ENCODE data around the gene GTPBP3.
A peak's percentile ranks its signal among the peaks of the same experiment; 100 is the strongest.

The GTPBP3 gene

GRCh38 chr19:17309198-17309964 is 28.0 kb upstream of the GTPBP3 start, which contains the start of gene DDA1:
DDA1 (plus strand) TSS chr19:17309563; CDS start chr19:17309655, 92 bp downstream.
- DNase-seq: peak; percentile 100

GRCh38 chr19:17309965-17310461 is 27.3 kb upstream of the GTPBP3 start:
- no peak for DNase-seq

GRCh38 chr19:17311455-17312188 is 25.7 kb upstream of the GTPBP3 start:
- no peak for DNase-seq

GRCh38 chr19:17312189-17313113 is 24.9 kb upstream of the GTPBP3 start:
- DNase-seq: no peak

GRCh38 chr19:17314007-17314593 is 23.3 kb upstream of the GTPBP3 start:
- DNase-seq: no peak

GRCh38 chr19:17318966-17319365 is 18.4 kb upstream of the GTPBP3 start:
- no peak for DNase-seq

- DNase-seq: no peak
Measured at GRCh38 chr19:17319473-17320238, 17.7 kb upstream of the GTPBP3 start.

GRCh38 chr19:17320435-17320834 is 16.9 kb upstream of the GTPBP3 start:
- DNase-seq: no peak

GRCh38 chr19:17321655-17322489 is 15.5 kb upstream of the GTPBP3 start:
- DNase-seq: no peak

GRCh38 chr19:17322854-17323253 is 14.5 kb upstream of the GTPBP3 start:
- no peak for DNase-seq

- no peak for DNase-seq
Measured at GRCh38 chr19:17323300-17323963, 13.9 kb upstream of the GTPBP3 start.

- DNase-seq: peak; percentile 43
Measured at GRCh38 chr19:17323964-17324332, 13.4 kb upstream of the GTPBP3 start.

- DNase-seq: no peak
Measured at GRCh38 chr19:17324357-17325114, 12.8 kb upstream of the GTPBP3 start.

- no peak for DNase-seq
Measured at GRCh38 chr19:17325133-17325532, 12.2 kb upstream of the GTPBP3 start.

- DNase-seq: no peak
Measured at GRCh38 chr19:17325881-17326594, 11.3 kb upstream of the GTPBP3 start.

- no peak for DNase-seq
Measured at GRCh38 chr19:17326595-17326966, 10.8 kb upstream of the GTPBP3 start.

GRCh38 chr19:17327068-17327653 is 10.2 kb upstream of the GTPBP3 start:
- DNase-seq: no peak

Data from suppressor macrophage treated with lipopolysaccharide for 4 hours (primary cell).